AG09319 (cell line): Measurements from ENCODE around the gene KRAS.

Experiments used
- DNase-seq: peaks from one replicate; pipeline ENCODE4 v3.0.0-alpha.2; 2010; ENCODE audit warnings: low read depth; ENCODE audit errors: extremely low read depth
- TF ChIP-seq, protein P1 (sequence below): IDR thresholded peaks from 2 replicates; pipeline ENCODE4 v1.5.1; 2011; ENCODE audit warnings: low read depth, mild to moderate bottlenecking, inconsistent platforms, low read length, moderate library complexity

Gene KRAS

DNA sequence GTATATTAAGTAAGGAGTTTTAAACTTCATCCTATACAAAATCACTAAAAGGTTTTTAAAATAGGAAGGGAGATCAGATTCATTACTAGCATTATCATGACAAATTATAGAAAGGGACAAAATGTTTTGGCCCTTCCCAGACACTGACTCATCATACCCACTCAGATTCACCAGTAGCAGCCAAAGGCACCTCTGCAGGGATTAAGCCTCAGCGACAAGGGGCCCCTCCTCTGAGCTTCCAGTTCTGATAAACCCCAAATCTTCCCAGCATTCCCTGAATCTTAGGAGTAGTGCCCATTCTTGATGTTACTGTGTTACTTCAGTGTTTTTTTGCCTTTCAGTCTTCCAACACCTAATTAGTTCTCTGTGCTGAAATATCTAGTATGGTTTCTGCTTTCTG, 14.5 kb downstream of the KRAS start:
- no peak for DNase-seq

DNA sequence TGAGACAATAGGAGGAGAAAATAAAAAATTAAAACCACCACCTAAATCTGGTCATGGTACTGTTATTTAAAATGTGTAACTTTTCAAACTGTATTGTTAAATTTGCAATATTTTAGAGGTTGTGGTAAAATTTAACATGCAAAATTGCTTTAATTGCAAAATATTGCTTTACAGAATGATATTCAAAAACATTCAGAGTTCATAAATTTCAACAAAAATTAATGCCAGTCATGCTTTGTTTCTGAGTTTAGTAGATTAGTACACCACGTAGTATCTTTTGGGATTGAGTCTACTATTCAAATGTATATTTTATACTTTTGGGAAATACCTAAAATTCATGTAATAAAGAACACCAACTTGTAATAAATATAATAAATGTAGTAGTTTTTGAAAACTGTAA, 37.4 kb downstream of the KRAS start:
- TF ChIP-seq, protein P1, sequence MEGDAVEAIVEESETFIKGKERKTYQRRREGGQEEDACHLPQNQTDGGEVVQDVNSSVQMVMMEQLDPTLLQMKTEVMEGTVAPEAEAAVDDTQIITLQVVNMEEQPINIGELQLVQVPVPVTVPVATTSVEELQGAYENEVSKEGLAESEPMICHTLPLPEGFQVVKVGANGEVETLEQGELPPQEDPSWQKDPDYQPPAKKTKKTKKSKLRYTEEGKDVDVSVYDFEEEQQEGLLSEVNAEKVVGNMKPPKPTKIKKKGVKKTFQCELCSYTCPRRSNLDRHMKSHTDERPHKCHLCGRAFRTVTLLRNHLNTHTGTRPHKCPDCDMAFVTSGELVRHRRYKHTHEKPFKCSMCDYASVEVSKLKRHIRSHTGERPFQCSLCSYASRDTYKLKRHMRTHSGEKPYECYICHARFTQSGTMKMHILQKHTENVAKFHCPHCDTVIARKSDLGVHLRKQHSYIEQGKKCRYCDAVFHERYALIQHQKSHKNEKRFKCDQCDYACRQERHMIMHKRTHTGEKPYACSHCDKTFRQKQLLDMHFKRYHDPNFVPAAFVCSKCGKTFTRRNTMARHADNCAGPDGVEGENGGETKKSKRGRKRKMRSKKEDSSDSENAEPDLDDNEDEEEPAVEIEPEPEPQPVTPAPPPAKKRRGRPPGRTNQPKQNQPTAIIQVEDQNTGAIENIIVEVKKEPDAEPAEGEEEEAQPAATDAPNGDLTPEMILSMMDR, result no peak
- DNase-seq, result no peak

More for the DNA sequence above, 14.5 kb downstream of the KRAS start:
- TF ChIP-seq, protein P1, result no peak

DNA sequence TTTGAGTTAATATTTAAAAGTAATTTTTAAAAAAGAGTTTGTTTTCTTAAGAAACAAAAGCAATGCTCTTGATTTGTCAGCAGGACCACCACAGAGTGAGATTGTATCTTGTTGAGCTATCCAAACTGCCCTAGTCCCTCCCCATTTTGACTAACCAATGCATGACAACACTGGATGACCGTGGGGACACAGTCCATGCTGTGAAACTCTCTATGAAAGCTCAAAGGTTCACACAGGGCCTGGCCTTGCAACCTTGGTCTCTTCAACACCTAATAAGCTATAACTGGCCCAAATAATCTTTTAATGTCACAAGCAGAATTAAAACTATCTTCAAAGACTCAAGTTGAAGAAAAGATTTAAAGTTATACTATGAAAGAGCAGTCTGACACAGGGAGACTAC, 42.2 kb downstream of the KRAS start:
- TF ChIP-seq, protein P1, result no peak
- no peak for DNase-seq

DNA sequence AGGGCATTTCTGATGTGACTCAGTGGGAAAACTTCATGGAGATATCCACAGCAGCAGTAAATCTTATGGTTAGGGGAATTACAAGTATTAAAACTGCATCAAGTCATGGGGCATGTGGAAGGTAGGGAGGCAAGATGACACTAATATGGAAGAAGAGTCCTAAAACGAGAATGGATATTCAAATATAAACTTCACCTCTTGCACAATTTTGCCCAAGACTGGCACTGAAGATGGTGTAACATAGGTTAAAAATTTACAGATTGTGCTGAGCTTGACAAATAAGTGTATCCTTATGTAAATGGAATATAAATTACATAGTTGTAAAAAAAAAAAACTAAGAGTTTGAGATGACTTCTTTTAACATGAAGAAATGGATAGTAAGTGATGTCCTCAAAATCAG, 42.9 kb downstream of the KRAS start:
- TF ChIP-seq, protein P1, result no peak
- DNase-seq, result no peak

DNA sequence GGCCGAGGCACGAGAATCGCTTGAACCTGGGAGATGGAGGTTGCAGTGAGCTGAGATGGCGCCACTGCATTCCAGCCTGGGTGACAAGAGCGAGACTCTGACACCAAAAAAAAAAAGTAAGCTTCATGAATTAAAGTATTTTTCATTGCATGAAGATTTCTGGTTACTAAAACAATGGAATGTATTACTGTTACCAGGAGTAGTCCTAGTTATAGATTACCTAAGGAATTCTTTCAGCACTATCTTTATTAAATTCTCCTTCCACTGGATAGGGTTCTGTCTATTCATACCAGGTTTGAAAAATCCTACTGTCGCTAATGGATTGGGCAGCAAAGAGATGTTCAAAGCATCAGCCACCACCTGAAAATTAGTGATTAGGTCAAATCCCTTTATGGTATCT, 43.3 kb downstream of the KRAS start:
- DNase-seq, result no peak

DNA sequence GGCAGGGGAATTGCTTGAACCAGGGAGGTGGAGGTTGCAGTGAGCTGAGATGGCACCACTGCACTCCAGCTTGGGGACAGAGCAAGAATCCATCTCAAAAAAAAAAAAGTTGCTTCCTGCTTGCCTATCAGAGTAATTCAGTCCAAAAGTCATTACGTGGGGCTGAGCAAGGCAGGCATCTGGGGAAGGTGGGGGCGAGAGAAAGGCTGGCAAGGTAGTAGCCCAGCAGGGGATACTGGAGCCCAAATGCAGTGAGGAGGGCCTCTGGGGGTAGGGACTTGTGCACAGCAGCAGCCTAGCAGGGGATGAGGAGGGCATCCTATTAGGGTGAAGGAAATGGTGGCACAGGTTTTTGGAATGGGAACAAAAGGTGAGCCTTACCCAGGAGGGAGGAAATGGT, 48.6 kb downstream of the KRAS start:
- DNase-seq, result no peak
- TF ChIP-seq, protein P1, result no peak

More for the DNA sequence above, 43.3 kb downstream of the KRAS start:
- TF ChIP-seq, protein P1, result no peak

DNA sequence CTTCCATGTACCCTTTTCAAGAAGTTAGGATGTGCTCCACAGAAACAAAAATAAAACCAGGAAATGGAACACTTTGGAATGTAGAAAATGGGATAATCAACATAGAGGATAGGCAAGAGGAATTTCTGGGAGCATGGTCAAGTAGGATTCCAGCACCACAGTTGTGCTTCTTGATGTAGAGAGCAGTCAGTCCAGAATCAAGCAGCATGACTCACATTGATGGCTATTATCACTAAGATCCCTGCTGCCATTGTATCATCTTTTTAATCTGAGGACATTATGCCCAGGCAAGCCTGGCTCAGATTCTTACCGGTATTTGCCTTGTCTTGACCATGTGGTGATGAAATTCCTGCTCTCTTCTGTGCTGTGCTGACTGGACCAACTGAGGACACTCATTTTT, 50.0 kb downstream of the KRAS start:
- TF ChIP-seq, protein P1, result no peak
- no peak for DNase-seq
